Prostate gland (tissue), 2 donors: ENCODE measurements around the gene TCIRG1. TPM values are rescaled to one million over a fixed set of nuclear protein-coding genes. Genes with fewer than 3 reads are reported as not detected.

ENCODE experiments used
- DNase-seq: peaks from one replicate; pipeline ENCODE4 v3.0.0-alpha.2; 2019; ENCODE audit warnings: low spot score
- H3K27ac ChIP-seq, 2 donors: fragments of 200-600 bp; sonication (generic); 2 replicates each; pipeline ENCODE4 v1.5.1; 2017 to 2019
- H3K27me3 ChIP-seq: fragments of 200-600 bp; sonication (generic); replicated peaks from 2 replicates; pipeline ENCODE4 v1.5.1; 2019; ENCODE audit not compliant: insufficient read depth
- H3K36me3 ChIP-seq, 2 donors: fragments of 200-600 bp; sonication (generic); 1 replicate in 1 of 2; 2 replicates in 1 of 2; pipeline versions ENCODE4 v1.5.1 to v1.8.1; 2017 to 2019
- H3K4me1 ChIP-seq: fragments of 200-600 bp; sonication (generic); replicated peaks from 2 replicates; pipeline ENCODE4 v1.5.1; 2019
- H3K4me3 ChIP-seq, 2 donors: fragments of 200-600 bp; sonication (generic); 2 replicates each; pipeline ENCODE4 v1.5.1; 2017 to 2019
- H3K9me3 ChIP-seq: fragments of 200-600 bp; sonication (generic); 2 replicates; pipeline ENCODE4 v1.5.1; 2017
- POLR2A ChIP-seq: fragments of 450-650 bp; IDR thresholded peaks from one replicate; pipeline ENCODE4 v1.6.1; 2016; ENCODE audit warnings: antibody characterized with exemption, mild to moderate bottlenecking
- POLR2AphosphoS5 ChIP-seq: sonication (generic); formaldehyde crosslinking; IDR thresholded peaks from one replicate; pipeline ENCODE4 v1.6.1; 2017; ENCODE audit warnings: antibody characterized with exemption
- WGBS: methylation state at CpG from one replicate; pipeline ENCODE4 v1.1.5; 2018; 5-methylcytosine and 5-hydroxymethylcytosine counted together
- intact Hi-C: fragments of 100-400 bp; cut with DNase I; formaldehyde crosslinking; loops from one replicate; pipeline ENCODE4 v1.14.2; 2022
- total RNA-seq, 2 donors: library from RNA; depleted of rRNA; stranded (reverse); fragments of >200 nt; gene quantifications; one replicate each; pipeline ENCODE4 v1.1.0, GENCODE V29; 2016
- TF ChIP-seq, protein P1 (sequence below), 4 experiments: fragments of 200-600 bp in 2 of 4; fragments of 450-650 bp in 2 of 4; sonication (generic) in 2 of 4; IDR thresholded peaks; 1 replicate in 3 of 4; 2 replicates in 1 of 4; pipeline ENCODE4 v1.5.1; 2016 to 2019; ENCODE audit warnings: antibody characterized with exemption in 4 of 4, mild to moderate bottlenecking in 2 of 4, moderate library complexity in 2 of 4

TCIRG1 gene
- total RNA-seq, 2 donors from 2014 or later: 114 to 118 TPM

DNA sequence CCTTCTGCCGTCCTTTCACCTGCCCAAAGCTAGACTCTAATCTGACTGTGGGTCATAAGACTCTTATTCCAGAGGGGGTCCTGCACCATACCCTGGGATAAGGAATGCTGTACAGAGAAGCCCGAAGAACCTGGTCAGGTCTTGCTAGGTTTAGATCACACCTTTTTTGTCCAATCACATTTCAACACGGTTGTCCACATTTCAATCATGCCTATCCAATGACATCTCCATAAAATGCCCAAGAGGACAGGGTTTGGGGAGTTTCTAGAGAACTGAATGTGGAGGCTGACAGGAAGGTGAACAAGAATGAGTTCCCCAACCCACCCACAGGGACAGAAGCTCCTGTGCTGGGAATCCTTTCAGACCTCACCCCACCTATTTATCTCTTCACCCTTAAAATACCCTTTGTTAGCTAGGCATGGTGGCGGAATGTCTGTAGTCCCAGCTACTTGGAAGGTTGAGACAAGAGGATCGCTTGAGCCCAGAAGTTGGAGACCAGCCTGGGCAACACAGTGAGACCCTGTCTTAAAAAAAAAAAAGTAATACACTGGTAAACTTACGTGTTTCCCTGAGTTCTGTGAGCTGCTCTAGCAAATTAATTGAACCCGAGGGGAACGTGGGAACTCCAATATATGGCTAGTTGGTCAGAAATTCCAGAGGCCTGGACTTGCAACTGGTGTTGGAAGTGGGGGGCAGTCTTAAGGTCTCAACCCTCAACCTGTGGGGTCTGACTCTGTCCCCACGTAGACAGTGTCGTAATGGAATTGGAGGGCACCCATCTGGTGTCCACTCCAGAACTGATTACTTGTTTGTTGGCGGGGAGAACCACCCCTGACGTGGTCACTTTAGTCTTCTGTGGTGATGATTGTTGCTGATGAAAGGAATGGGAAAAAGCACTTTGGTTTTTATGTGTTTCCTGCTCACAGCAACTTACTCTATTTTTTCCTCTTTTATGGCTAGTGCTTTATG is 17.8 kb downstream of the TCIRG1 start:
- no peak overlapping the region for H3K4me3 ChIP-seq
- H3K4me1 ChIP-seq: no peaks in the 10 kb centered on the region
- no peak overlapping the region for H3K27ac ChIP-seq
- H3K9me3 ChIP-seq: no peaks in the 10 kb centered on the region
- TF ChIP-seq POLR2AphosphoS5 (no peak), POLR2A (no peak)
- TF ChIP-seq, protein P1, sequence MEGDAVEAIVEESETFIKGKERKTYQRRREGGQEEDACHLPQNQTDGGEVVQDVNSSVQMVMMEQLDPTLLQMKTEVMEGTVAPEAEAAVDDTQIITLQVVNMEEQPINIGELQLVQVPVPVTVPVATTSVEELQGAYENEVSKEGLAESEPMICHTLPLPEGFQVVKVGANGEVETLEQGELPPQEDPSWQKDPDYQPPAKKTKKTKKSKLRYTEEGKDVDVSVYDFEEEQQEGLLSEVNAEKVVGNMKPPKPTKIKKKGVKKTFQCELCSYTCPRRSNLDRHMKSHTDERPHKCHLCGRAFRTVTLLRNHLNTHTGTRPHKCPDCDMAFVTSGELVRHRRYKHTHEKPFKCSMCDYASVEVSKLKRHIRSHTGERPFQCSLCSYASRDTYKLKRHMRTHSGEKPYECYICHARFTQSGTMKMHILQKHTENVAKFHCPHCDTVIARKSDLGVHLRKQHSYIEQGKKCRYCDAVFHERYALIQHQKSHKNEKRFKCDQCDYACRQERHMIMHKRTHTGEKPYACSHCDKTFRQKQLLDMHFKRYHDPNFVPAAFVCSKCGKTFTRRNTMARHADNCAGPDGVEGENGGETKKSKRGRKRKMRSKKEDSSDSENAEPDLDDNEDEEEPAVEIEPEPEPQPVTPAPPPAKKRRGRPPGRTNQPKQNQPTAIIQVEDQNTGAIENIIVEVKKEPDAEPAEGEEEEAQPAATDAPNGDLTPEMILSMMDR (IDR thresholded peaks at IDR 0.05): no peak
- DNase-seq: no peak
- H3K27me3 ChIP-seq: no peaks in the 10 kb centered on the region
- intact Hi-C loops: no loop called here
- WGBS: 92% methylated on average over 12 of the region's 12 CpGs
- peaks cover 3 to 10% of the 10 kb centered on the region in 2 donors for H3K36me3 ChIP-seq

DNA sequence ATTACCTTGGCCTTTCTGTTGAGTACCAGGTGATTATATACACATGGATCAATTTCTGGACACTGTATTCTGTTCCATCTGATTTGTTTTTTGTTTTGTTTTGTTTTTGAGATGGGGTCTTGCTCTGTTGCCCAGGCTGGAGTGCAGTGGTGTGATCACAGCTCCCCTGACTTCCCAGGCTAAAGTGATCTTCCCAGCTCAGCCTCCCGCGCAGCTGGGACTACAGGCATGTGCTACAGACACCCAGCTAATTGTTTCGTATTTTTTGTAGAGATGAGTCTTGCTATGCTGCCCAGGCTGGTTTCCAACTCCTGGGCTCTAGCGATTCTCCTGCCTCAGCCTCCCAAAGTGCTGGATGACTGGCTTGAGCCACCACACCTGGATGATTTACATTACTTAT is 19.0 kb downstream of the TCIRG1 start:
- TF ChIP-seq POLR2AphosphoS5 (no peak), POLR2A (no peak)
- TF ChIP-seq, protein P1 (IDR thresholded peaks at IDR 0.05): no peak
- peaks cover 8 to 17% of the 10 kb centered on the region in 2 donors for H3K36me3 ChIP-seq

DNA sequence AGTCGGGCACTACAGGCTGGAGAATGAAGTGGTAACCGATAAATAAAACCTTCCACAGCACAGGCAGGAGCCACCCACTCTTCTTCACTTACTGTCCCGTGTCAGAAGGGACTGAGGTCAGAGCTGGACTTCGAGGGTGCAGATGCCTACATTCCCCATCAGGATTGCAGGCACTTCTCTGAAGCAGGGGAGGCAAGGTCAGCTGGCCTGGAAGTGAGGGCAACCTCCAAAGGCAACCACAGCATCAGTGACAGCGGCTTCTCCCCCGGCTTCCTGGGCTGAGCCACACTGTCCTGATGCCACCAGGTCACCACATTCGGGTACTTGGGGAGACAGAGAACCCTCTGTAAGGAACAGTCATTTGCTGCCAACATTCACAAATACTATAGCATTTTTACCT is 22.7 kb downstream of the TCIRG1 start:
- H3K4me3 ChIP-seq: no peak overlapping the region
- intact Hi-C loops: no loop called here
- TF ChIP-seq POLR2A: no peak
- TF ChIP-seq, protein P1 (IDR thresholded peaks at IDR 0.05): no peak
- peaks cover 8 to 17% of the 10 kb centered on the region in 2 donors for H3K36me3 ChIP-seq
- H3K27ac ChIP-seq: no peak overlapping the region
- WGBS: 93% methylated on average over 7 of the region's 7 CpGs
- H3K9me3 ChIP-seq: no peaks in the 10 kb centered on the region
- H3K27me3 ChIP-seq: no peaks in the 10 kb centered on the region
- DNase-seq: no peak
- H3K4me1 ChIP-seq: no peaks in the 10 kb centered on the region

More for the DNA sequence above, 19.0 kb downstream of the TCIRG1 start:
- Histone ChIP-seq H3K4me3 (no peak overlapping the region), H3K27me3 (no peaks in the 10 kb centered on the region), H3K4me1 (no peaks in the 10 kb centered on the region), H3K9me3 (no peaks in the 10 kb centered on the region), H3K27ac (no peak overlapping the region)
- intact Hi-C loops: no loop called here
- WGBS: 98% methylated on average over 4 of the region's 4 CpGs
- no peak for DNase-seq

DNA sequence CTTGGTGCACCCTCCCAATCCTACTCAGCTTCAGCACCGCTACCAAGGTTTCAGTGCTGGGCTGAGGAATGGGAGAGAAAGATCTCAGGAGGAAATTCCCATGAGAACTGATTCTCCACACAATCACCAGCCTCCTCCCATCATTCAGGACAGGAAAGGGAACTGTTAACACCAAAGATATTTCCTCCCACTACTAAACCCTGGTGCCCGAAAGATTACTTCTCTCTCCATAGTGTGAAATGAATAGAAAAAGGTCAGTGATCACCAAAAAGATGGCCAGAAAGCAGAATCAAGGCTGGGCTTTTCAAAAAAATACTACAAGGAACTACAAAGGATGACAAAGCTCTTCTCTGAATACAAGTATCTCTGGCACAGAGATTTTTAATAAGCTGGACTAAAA is 26.1 kb downstream of the TCIRG1 start:
- no peak for TF ChIP-seq POLR2AphosphoS5
- TF ChIP-seq, protein P1 (IDR thresholded peaks at IDR 0.05): no peak
- no peak for TF ChIP-seq POLR2A
- 92% methylated on average over 2 of the region's 2 CpGs for WGBS
- H3K36me3 ChIP-seq: peaks cover 14 to 17% of the 10 kb centered on the region in 2 donors
- no peaks in the 10 kb centered on the region for H3K27me3 ChIP-seq
- no peaks in the 10 kb centered on the region for H3K9me3 ChIP-seq
- intact Hi-C loops: no loop called here
- no peak overlapping the region for H3K4me3 ChIP-seq
- no peak overlapping the region for H3K27ac ChIP-seq
- no peak for DNase-seq
- no peaks in the 10 kb centered on the region for H3K4me1 ChIP-seq

DNA sequence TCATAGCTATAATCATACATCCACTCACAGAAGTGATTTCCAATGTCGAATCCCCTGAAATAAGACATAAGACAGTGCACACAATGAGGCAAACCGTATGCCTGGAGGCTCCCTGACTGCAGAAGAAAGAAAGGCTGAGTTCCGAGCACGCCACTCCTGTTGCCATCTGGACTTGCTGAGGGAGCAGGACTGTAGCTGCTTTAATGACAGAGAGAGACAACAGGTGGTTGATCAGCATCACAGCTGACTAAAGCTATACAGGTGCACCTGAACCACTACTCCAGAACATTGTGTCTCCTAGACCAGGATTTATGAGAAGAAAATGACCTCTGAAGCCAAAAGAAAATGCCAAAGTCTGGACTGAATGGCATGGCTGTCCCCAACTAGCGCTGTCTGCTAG is 27.0 kb downstream of the TCIRG1 start:
- WGBS: 78% methylated on average over 5 of the region's 5 CpGs
- DNase-seq: no peak
- TF ChIP-seq POLR2A: no peak
- TF ChIP-seq POLR2AphosphoS5: peak; percentile 43
- TF ChIP-seq, protein P1 (IDR thresholded peaks at IDR 0.05): no peak
- Histone ChIP-seq H3K4me3 (no peak overlapping the region), H3K9me3 (no peaks in the 10 kb centered on the region), H3K27ac (peak overlapping the region in 1 of 2 donors; percentile 40), H3K4me1 (no peaks in the 10 kb centered on the region), H3K27me3 (no peaks in the 10 kb centered on the region), H3K36me3 (peaks cover 14 to 17% of the 10 kb centered on the region in 2 donors)
- intact Hi-C loops: no loop called here
